Measurements from ENCODE around the gene LCN10. TPM values are rescaled to one million over a fixed set of nuclear protein-coding genes. Genes with fewer than 3 reads are reported as not detected.

The LCN10 gene
- total and polyA plus RNA-seq, 2 of the 13 experiments (the other 11 are each of a cell fraction or from before 2014, with no cell fraction given): 0.53 to 0.61 TPM

GRCh38 chr9:136697146-136697820 lies 45.5 kb downstream of the LCN10 start (continued):
- TF ChIP-seq TRIM22 (IDR thresholded peaks at IDR 0.05) (no peak), KDM5A (IDR thresholded peaks at IDR 0.05; ENCODE audit: borderline replicate concordance, low read length) (no peak), GPBP1L1 (CRISPR knock-in tag; IDR thresholded peaks at IDR 0.05) (no peak), RAD51 (IDR thresholded peaks at IDR 0.05; ENCODE audit: borderline replicate concordance) (no peak), FOXO1 (CRISPR knock-in tag; IDR thresholded peaks at IDR 0.05) (no peak), MIXL1 (CRISPR knock-in tag; IDR thresholded peaks at IDR 0.05) (no peak), GMEB2 (CRISPR knock-in tag; IDR thresholded peaks at IDR 0.05; ENCODE audit: low read depth) (no peak), KAT2B (IDR thresholded peaks at IDR 0.05; ENCODE audit: borderline replicate concordance, low read depth, low read length) (no peak), ZNF430 (CRISPR knock-in tag; IDR thresholded peaks at IDR 0.05) (no peak), ZNF460 (CRISPR knock-in tag; IDR thresholded peaks at IDR 0.05; ENCODE audit: borderline replicate concordance) (no peak), HNRNPUL1 (IDR thresholded peaks at IDR 0.05; ENCODE audit: low read depth, low read length) (no peak), ZNF747 (CRISPR knock-in tag; IDR thresholded peaks at IDR 0.05; ENCODE audit: borderline replicate concordance) (no peak), ETS1 (CRISPR knock-in tag; IDR thresholded peaks at IDR 0.05) (no peak), STAT6 (CRISPR knock-in tag; IDR thresholded peaks at IDR 0.05; ENCODE audit: borderline replicate concordance) (no peak), ZMAT5 (CRISPR knock-in tag; IDR thresholded peaks at IDR 0.05; ENCODE audit: borderline replicate concordance, low read depth) (no peak), ZIK1 (CRISPR knock-in tag; IDR thresholded peaks at IDR 0.05; ENCODE audit: borderline replicate concordance, low read depth) (no peak), KDM2A (CRISPR knock-in tag; IDR thresholded peaks at IDR 0.05; ENCODE audit: borderline replicate concordance, low read depth) (no peak), IRF1 (CRISPR knock-in tag; IDR thresholded peaks at IDR 0.05; ENCODE audit: low read depth) (no peak), TEF (CRISPR knock-in tag; IDR thresholded peaks at IDR 0.05) (no peak)
